CD14-positive monocyte (primary cell): Measurements from ENCODE around the gene LPCAT1. TPM values are rescaled to one million over a fixed set of nuclear protein-coding genes. Genes with fewer than 3 reads are reported as not detected.
A peak's percentile ranks its signal among the peaks of the same experiment; 100 is the strongest.

Experiments used
- DNase-seq, 3 donors: peaks; one replicate each; pipeline ENCODE4 v3.0.0-alpha.2; 2011 to 2022
- H2AFZ ChIP-seq: 2 replicates; pipeline ENCODE4 v1.6.0; 2012; ENCODE audit warnings: mild to moderate bottlenecking, low read depth, low read length, inconsistent platforms; ENCODE audit not compliant: insufficient read depth, poor library complexity, severe bottlenecking
- H3K27ac ChIP-seq, 2 donors: 1 replicate in 1 of 2; 2 replicates in 1 of 2; pipeline ENCODE4 v1.5.1; 2012 to 2013; ENCODE audit warnings: low read length in 2 of 2, control low read depth in 1 of 2, inconsistent platforms in 1 of 2, low read depth in 1 of 2, mild to moderate bottlenecking in 1 of 2
- H3K27me3 ChIP-seq, 2 donors: one replicate each; pipeline versions ENCODE4 v1.6.0 to v1.6.1; 2011 to 2013; ENCODE audit warnings: low read length in 2 of 2; ENCODE audit not compliant: control insufficient read depth in 2 of 2, insufficient read depth in 2 of 2
- H3K36me3 ChIP-seq, 2 donors: replicated peaks in 1 of 2; 1 replicate in 1 of 2; 2 replicates in 1 of 2; pipeline versions ENCODE4 v1.5.1 to v1.6.1; 2012 to 2013; ENCODE audit warnings: low read length in 2 of 2, control low read depth in 1 of 2, inconsistent platforms in 1 of 2, mild to moderate bottlenecking in 1 of 2; ENCODE audit not compliant: insufficient read depth in 2 of 2, control insufficient read depth in 1 of 2
- H3K4me1 ChIP-seq, 2 donors: 1 replicate in 1 of 2; 2 replicates in 1 of 2; pipeline versions ENCODE4 v1.5.1 to v1.6.1; 2012 to 2013; ENCODE audit warnings: low read length in 2 of 2, control low read depth in 1 of 2, inconsistent platforms in 1 of 2, mild to moderate bottlenecking in 1 of 2, moderate library complexity in 1 of 2; ENCODE audit not compliant: insufficient read depth in 2 of 2, control insufficient read depth in 1 of 2
- H3K4me2 ChIP-seq: replicated peaks from 2 replicates; pipeline ENCODE3; 2012; ENCODE audit warnings: low read length, moderate library complexity, mild to moderate bottlenecking; ENCODE audit not compliant: poor library complexity, severe bottlenecking; ENCODE audit errors: extremely low read depth
- H3K4me3 ChIP-seq, 3 experiments: fragments of 200-600 bp in 1 of 3; sonication (generic) in 1 of 3; replicated peaks in 1 of 3; 1 replicate in 2 of 3; 2 replicates in 1 of 3; pipeline ENCODE4 v1.5.1; 2011 to 2013; ENCODE audit warnings: low read length in 3 of 3, mild to moderate bottlenecking in 3 of 3, control low read depth in 2 of 3, low read depth in 2 of 3, inconsistent platforms in 1 of 3, moderate library complexity in 1 of 3
- H3K79me2 ChIP-seq: 2 replicates; pipeline ENCODE4 v1.6.0; 2012; ENCODE audit warnings: mild to moderate bottlenecking, control low read depth, inconsistent platforms, low read length, moderate library complexity; ENCODE audit not compliant: insufficient read depth
- H3K9ac ChIP-seq: 2 replicates; pipeline ENCODE4 v1.6.0; 2017; ENCODE audit warnings: low read length, mild to moderate bottlenecking; ENCODE audit not compliant: insufficient read depth, poor library complexity, severe bottlenecking
- H3K9me3 ChIP-seq, 2 donors: replicated peaks in 1 of 2; 1 replicate in 1 of 2; 2 replicates in 1 of 2; pipeline versions ENCODE4 v1.5.1 to v1.6.1; 2012 to 2013; ENCODE audit warnings: low read length in 2 of 2, control low read depth in 1 of 2; ENCODE audit not compliant: control insufficient read depth in 1 of 2, insufficient read depth in 1 of 2
- H4K20me1 ChIP-seq: 2 replicates; pipeline ENCODE4 v1.6.0; 2012; ENCODE audit warnings: mild to moderate bottlenecking, low read length, control low read depth, moderate library complexity; ENCODE audit not compliant: insufficient read depth
- H3K27ac Mint-ChIP-seq, 7 donors: one replicate each; pipeline ENCODE4 v1.8.0; 2020; ENCODE audit warnings: mild to moderate bottlenecking in 7 of 7, mixed read lengths in 7 of 7, moderate library complexity in 6 of 7, inconsistent platforms in 2 of 7
- H3K27me3 Mint-ChIP-seq, 3 donors: one replicate each; pipeline ENCODE4 v1.8.0; 2021 to 2022; ENCODE audit warnings: low read depth in 3 of 3, mild to moderate bottlenecking in 3 of 3, mixed read lengths in 3 of 3, moderate library complexity in 3 of 3, inconsistent platforms in 1 of 3
- H3K36me3 Mint-ChIP-seq, 2 donors: one replicate each; pipeline ENCODE4 v1.8.0; 2020; ENCODE audit warnings: mixed read lengths in 2 of 2, inconsistent platforms in 1 of 2, mild to moderate bottlenecking in 1 of 2
- H3K4me1 Mint-ChIP-seq: one replicate; pipeline ENCODE4 v1.8.0; 2020; ENCODE audit warnings: mild to moderate bottlenecking, mixed read lengths
- H3K4me3 Mint-ChIP-seq, 2 donors: one replicate each; pipeline ENCODE4 v1.8.0; 2020; ENCODE audit warnings: mild to moderate bottlenecking in 2 of 2, mixed read lengths in 2 of 2, moderate library complexity in 1 of 2
- H3K9me3 Mint-ChIP-seq, 7 donors: one replicate each; pipeline ENCODE4 v1.8.0; 2020 to 2022; ENCODE audit warnings: mixed read lengths in 7 of 7, mild to moderate bottlenecking in 6 of 7, moderate library complexity in 6 of 7, inconsistent platforms in 2 of 7
- WGBS: methylation state at CpG from one replicate; pipeline ENCODE4 v1.1.5; 2013; ENCODE audit warnings: missing lambda C conversion rate; ENCODE audit not compliant: insufficient coverage; 5-methylcytosine and 5-hydroxymethylcytosine counted together
- intact Hi-C, 2 donors: fragments of 100-400 bp; cut with micrococcal nuclease; formaldehyde crosslinking; loops; one replicate each; pipeline versions ENCODE4 v1.15.0 to v1.15.1; 2023
- polyA plus RNA-seq, 3 donors: library from polyadenylated mRNA; depleted of rRNA in 1 of 3; unstranded in 2 of 3; stranded (reverse) in 1 of 3; fragments of 300-500 nt in 2 of 3; fragments of >200 nt in 1 of 3; fragmentation: Illumina TruSeq in 2 of 3; gene quantifications; 1 replicate in 2 of 3; 2 replicates in 1 of 3; pipeline ENCODE4 v1.2.3, GENCODE V29; 2012 to 2021
- TF ChIP-seq, protein P1 (sequence below): fragments of 200-600 bp; IDR thresholded peaks from one replicate; pipeline ENCODE4 v1.8.0; 2022; ENCODE audit warnings: antibody characterized with exemption, mild to moderate bottlenecking

LPCAT1 gene
- polyA plus RNA-seq, 3 donors, result 34.1 to 53.9 (median 34.8) TPM

DNA sequence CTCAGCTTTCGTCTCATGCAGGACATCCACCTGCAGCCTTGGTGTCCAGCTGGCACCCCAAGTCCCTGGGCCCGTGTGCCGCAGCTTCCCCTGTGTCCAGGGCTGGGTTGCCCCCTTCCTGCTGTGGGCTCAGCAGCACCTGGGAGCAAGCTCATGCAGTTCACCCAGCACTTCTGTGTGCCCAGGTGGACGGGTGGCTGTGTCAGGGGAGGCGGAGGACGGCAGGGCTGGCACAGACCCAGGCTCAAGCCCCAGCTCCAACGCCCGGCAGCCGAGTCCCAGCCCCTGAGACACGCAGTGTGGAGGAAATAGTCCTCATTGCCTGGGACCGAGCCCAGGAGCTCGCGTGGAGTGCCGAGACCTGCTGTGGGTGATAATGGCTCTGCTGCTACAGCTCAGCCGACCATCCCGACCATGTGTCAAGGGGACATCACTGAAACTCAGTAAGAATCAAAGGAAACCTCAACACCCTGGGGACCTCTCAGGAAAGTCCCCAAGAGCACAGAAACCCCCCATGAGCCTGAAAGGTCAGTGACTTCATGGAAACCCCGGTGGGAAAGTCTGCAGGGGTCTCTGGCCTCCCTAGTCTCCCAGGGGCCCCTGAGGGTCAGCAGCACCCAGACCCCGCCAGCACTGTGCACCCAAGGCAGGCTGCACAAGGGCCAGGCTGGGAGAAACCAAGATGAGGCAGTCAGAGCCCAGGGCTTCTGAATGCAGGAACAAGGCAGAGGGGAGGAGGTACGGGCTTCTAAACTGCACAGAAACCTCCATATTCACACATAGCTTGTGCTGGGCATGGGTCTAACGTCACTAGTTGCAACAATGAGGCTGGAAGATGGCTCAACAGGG lies 38.8 kb downstream of the LPCAT1 start:
- WGBS, result 95% methylated on average over 17 of the region's 20 CpGs
- TF ChIP-seq, protein P1, sequence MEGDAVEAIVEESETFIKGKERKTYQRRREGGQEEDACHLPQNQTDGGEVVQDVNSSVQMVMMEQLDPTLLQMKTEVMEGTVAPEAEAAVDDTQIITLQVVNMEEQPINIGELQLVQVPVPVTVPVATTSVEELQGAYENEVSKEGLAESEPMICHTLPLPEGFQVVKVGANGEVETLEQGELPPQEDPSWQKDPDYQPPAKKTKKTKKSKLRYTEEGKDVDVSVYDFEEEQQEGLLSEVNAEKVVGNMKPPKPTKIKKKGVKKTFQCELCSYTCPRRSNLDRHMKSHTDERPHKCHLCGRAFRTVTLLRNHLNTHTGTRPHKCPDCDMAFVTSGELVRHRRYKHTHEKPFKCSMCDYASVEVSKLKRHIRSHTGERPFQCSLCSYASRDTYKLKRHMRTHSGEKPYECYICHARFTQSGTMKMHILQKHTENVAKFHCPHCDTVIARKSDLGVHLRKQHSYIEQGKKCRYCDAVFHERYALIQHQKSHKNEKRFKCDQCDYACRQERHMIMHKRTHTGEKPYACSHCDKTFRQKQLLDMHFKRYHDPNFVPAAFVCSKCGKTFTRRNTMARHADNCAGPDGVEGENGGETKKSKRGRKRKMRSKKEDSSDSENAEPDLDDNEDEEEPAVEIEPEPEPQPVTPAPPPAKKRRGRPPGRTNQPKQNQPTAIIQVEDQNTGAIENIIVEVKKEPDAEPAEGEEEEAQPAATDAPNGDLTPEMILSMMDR, result no peak
- Mint-ChIP-seq H3K9me3 (peaks cover 0 to 2% (median 0%) of the 10 kb centered on the region in 7 donors), H3K27me3 (peaks cover 0 to 3% (median 0%) of the 10 kb centered on the region in 3 donors), H3K4me1 (peaks cover 47% of the 10 kb centered on the region), H3K36me3 (peaks cover 62 to 82% of the 10 kb centered on the region in 2 donors), H3K27ac (peak overlapping the region in 5 of 7 donors; percentile 10 to 54 (median 38)), H3K4me3 (no peak overlapping the region)
- Histone ChIP-seq H3K27ac (no peak overlapping the region), H3K4me1 (peaks cover 39 to 49% of the 10 kb centered on the region in 2 donors), H3K9ac (no peak overlapping the region), H3K79me2 (peaks cover 3% of the 10 kb centered on the region), H3K4me2 (no peak overlapping the region), H4K20me1 (no peaks in the 10 kb centered on the region), H3K27me3 (no peaks in the 10 kb centered on the region), H3K36me3 (peaks cover 40 to 65% of the 10 kb centered on the region in 2 donors), H2AFZ (no peak overlapping the region), H3K9me3 (no peaks in the 10 kb centered on the region), H3K4me3 (no peak overlapping the region)
- peak in 1 of 3 donors; percentile 39 for DNase-seq
- intact Hi-C loops, result no loop called here

DNA sequence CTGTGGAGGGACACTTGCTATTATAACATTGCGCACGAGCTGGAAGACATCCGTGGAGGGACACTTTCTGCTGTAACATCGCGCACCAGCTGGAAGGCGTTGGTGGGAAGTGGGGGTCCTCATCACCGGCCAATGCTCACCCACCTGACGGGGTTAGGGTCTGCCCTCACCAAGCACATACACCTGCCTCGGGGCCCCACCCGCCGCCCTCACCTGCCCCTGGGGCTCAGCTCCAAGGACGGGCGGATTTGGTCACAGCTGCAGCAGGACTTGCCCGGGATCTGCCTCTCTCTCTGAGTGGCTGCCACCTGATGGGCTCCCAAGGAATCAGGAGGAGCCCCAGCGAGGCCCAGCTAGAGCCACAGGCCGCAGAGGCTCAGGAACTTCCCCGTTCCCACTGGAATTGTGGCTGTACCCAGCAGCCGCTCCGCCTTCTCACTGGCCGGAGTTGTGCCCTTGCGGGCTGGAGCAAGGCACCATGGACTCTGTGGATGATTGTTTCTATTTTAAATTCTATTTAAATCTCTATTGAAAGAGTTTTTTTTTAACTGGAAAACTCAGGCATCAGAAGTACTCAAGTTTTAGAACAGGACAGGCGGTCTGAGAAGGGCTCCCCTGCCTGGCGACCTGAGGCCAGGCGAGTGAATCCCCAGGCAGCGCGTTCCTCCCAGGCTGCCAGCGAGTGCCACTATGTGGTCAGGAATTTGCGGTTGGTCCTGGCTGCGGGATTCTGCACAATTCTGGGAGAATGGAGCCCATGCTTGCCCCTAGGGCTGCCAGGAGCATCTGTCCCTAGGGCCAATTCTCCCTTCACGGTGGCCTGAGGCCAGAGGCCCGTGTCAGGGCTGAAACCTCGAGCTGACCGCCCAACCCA lies 39.7 kb downstream of the LPCAT1 start:
- Histone ChIP-seq H3K36me3 (peaks cover 40 to 57% of the 10 kb centered on the region in 2 donors), H3K4me3 (no peak overlapping the region), H3K79me2 (no peaks in the 10 kb centered on the region), H3K4me2 (no peak overlapping the region), H4K20me1 (no peaks in the 10 kb centered on the region), H3K27ac (no peak overlapping the region), H3K27me3 (no peaks in the 10 kb centered on the region), H3K9me3 (no peaks in the 10 kb centered on the region), H2AFZ (no peak overlapping the region), H3K9ac (no peak overlapping the region), H3K4me1 (peaks cover 39 to 49% of the 10 kb centered on the region in 2 donors)
- TF ChIP-seq, protein P1, result no peak
- H3K27ac Mint-ChIP-seq, result peak overlapping the region in 5 of 7 donors; percentile 2 to 95 (median 84)
- H3K27me3 Mint-ChIP-seq, result peaks cover 0 to 3% (median 0%) of the 10 kb centered on the region in 3 donors
- peaks cover 58 to 76% of the 10 kb centered on the region in 2 donors for H3K36me3 Mint-ChIP-seq
- H3K9me3 Mint-ChIP-seq, result peaks cover 0 to 1% (median 0%) of the 10 kb centered on the region in 7 donors
- H3K4me3 Mint-ChIP-seq, result no peak overlapping the region
- peaks cover 47% of the 10 kb centered on the region for H3K4me1 Mint-ChIP-seq
- intact Hi-C loops, result no loop called here
- DNase-seq, result no peak
- WGBS, result 97% methylated on average over 21 of the region's 33 CpGs
